Aorta (tissue), 5 donors: ENCODE measurements around the gene SNAI3. TPM values are rescaled to one million over a fixed set of nuclear protein-coding genes. Genes with fewer than 3 reads are reported as not detected.
A peak's percentile ranks its signal among the peaks of the same experiment; 100 is the strongest.

ENCODE experiments used
- ATAC-seq: fragments of 200-7000 bp; cut with Tn5 transposase; one replicate; pipeline ENCODE4 v1.9.1; 2022; ENCODE audit warnings: moderate library complexity; ENCODE audit not compliant: low FRiP score
- DNase-seq, 2 donors: peaks; one replicate each; pipeline ENCODE4 v3.0.0-alpha.2; 2020
- H3K27ac ChIP-seq, 2 donors: one replicate each; pipeline ENCODE4 v1.5.1; 2013; ENCODE audit warnings: low read length in 2 of 2, mild to moderate bottlenecking in 2 of 2, moderate library complexity in 2 of 2, control low read depth in 1 of 2, inconsistent platforms in 1 of 2, low read depth in 1 of 2
- H3K27me3 ChIP-seq, 2 donors: one replicate each; pipeline ENCODE4 v1.6.1; 2013; ENCODE audit warnings: control low read depth in 1 of 2, low read length in 1 of 2, mild to moderate bottlenecking in 1 of 2, moderate library complexity in 1 of 2; ENCODE audit not compliant: insufficient read depth in 2 of 2, control insufficient read depth in 1 of 2
- H3K36me3 ChIP-seq, 2 donors: one replicate each; pipeline ENCODE4 v1.6.1; 2013; ENCODE audit warnings: control low read depth in 1 of 2, low read length in 1 of 2, mild to moderate bottlenecking in 1 of 2; ENCODE audit not compliant: insufficient read depth in 2 of 2, control insufficient read depth in 1 of 2
- H3K4me1 ChIP-seq, 2 donors: one replicate each; pipeline ENCODE4 v1.6.1; 2013; ENCODE audit warnings: low read length in 2 of 2, control low read depth in 1 of 2, mild to moderate bottlenecking in 1 of 2, moderate library complexity in 1 of 2; ENCODE audit not compliant: insufficient read depth in 2 of 2, control insufficient read depth in 1 of 2
- H3K4me3 ChIP-seq, 2 donors: one replicate each; pipeline ENCODE4 v1.5.1; 2013; ENCODE audit warnings: low read length in 2 of 2, control low read depth in 1 of 2, mild to moderate bottlenecking in 1 of 2
- H3K9me3 ChIP-seq: one replicate; pipeline ENCODE4 v1.6.1; 2013; ENCODE audit warnings: mild to moderate bottlenecking, low read length; ENCODE audit not compliant: control insufficient read depth
- WGBS, 2 donors: extraction: QIAGEN DNeasy Blood & Tissue Kit; methylation state at CpG; one replicate each; pipeline ENCODE4 v1.1.7; 2013; 5-methylcytosine and 5-hydroxymethylcytosine counted together
- intact Hi-C, 2 donors: fragments of 100-400 bp; cut with DNase I; formaldehyde crosslinking; loops; one replicate each; pipeline versions ENCODE4 v1.14.2 to v1.15.0; 2022
- polyA plus RNA-seq, 2 donors: library from polyadenylated mRNA; stranded (reverse); fragments of 200-250 nt; gene quantifications; one replicate each; pipeline ENCODE4 v1.2.3, GENCODE V29; 2013
- total RNA-seq, 2 donors: library from RNA; stranded (reverse); fragmentation: NEBNext Ultra II Directional; extraction: Animal tissue kit (Norgen Biotek cat#: 25700); gene quantifications; one replicate each; pipeline ENCODE4 v1.2.1, GENCODE V29; 2021
- donor health status: healthy with polysubstance abuse.
- donor health status: Bipolar disorder and iron deficiency.
- donor health status: DM: no; HTN: no; CAD: no.
- donor health status: DM: no; HTN: no; CAD: no.
- donor health status: DM: yes; HTN: yes; CAD: no.

Gene SNAI3
- total and polyA plus RNA-seq, 4 donors: 0.27 to 1.6 (median 0.71) TPM; not detected in 1

DNA sequence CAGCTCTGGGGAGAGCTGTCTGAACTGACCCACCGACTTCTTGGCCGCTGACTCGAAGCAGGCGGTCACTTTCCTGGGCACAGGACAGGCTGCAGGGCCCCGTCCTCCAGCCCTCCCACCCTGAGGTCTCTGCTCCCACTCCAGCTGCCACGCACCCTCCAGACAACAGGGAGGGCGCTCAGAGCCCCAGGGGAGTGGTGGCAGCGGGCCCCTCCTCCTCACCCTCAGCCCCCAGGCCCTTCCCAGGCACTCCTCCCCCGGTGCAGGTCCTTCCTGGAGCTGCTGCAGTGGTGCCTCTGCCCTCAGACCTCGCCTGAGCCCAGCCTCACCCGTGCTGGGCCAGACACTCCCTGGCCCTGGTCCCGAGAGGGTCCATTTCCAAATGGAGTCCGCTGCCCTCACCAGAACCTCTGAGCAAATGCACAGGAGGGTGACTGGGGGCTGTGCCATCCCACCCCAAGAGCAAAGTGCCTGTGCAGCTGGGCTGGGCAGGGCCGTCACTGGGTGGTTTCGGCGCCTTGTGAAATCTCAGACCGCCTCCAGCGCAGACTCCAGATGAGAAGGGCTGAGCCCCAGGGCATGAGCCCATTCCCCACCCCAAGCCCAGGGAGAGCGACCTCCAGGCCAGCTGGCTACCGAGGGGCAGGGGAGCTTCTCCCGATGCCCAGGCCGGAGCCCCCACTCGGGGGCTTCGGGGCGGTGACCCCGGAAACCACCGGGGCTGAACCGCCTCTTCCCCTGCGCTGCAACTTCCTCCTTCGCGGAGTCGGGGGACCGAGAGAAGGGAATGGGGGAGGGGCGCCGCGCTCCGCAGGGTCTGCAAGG lies 36.2 kb downstream of the SNAI3 start:
- H3K36me3 ChIP-seq: peaks cover 0 to 2% of the 10 kb centered on the region in 2 donors
- ATAC-seq (peak; percentile 40), DNase-seq (peak; percentile 75 to 77)
- no peaks in the 10 kb centered on the region for H3K9me3 ChIP-seq
- no peaks in the 10 kb centered on the region for H3K27me3 ChIP-seq
- H3K4me3 ChIP-seq: peak overlapping the region; percentile 48 to 51
- WGBS, 2 donors: 10 to 12% methylated on average over 25 to 37 of the region's 37 CpGs
- H3K27ac ChIP-seq: no peak overlapping the region
- H3K4me1 ChIP-seq: no peaks in the 10 kb centered on the region
- intact Hi-C loops: no loop called here

DNA sequence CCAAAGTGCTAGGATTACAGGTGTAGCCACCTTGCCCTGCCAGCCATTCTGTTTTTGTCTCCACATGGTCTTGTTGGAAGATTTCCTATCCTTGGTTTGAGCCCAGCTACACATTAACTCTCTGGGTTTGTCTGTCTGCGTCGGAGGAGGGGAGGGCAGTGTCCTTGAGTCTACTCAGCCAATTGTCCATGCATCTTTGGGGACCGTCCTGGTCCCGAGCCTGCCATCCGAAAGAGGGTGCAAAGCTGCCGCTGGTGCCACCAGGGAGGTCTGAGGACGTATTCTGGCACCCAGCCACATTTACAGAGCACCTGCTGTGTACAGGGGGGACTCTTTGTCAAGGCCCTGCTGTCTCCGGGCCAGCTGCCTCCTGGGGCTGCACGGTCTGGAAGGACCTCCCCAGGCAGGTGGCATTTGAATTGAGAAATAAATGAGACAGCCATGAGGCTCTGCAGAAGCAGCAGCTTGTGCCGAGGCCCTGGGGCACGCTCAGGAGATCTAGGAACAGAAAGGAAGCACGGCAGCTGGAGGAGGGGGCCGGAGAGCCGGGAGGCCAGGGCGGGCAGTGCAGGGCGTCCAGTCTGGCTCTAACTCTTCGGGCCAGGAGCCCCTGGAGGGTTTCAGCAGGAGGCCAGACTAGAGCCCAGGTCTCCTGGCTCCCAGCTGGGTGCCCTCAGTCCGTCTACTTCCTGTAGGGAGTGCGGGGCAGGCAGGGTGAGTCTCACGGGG lies 36.9 kb downstream of the SNAI3 start:
- 82 to 90% methylated on average over 19 to 20 of the region's 20 CpGs for WGBS, 2 donors
- Histone ChIP-seq H3K4me1 (no peaks in the 10 kb centered on the region), H3K9me3 (no peaks in the 10 kb centered on the region), H3K27ac (no peak overlapping the region), H3K36me3 (no peaks in the 10 kb centered on the region), H3K4me3 (no peak overlapping the region), H3K27me3 (no peaks in the 10 kb centered on the region)
- intact Hi-C loops: no loop called here
- peak in 1 of 2 donors; percentile 50 for DNase-seq
- ATAC-seq: no peak

DNA sequence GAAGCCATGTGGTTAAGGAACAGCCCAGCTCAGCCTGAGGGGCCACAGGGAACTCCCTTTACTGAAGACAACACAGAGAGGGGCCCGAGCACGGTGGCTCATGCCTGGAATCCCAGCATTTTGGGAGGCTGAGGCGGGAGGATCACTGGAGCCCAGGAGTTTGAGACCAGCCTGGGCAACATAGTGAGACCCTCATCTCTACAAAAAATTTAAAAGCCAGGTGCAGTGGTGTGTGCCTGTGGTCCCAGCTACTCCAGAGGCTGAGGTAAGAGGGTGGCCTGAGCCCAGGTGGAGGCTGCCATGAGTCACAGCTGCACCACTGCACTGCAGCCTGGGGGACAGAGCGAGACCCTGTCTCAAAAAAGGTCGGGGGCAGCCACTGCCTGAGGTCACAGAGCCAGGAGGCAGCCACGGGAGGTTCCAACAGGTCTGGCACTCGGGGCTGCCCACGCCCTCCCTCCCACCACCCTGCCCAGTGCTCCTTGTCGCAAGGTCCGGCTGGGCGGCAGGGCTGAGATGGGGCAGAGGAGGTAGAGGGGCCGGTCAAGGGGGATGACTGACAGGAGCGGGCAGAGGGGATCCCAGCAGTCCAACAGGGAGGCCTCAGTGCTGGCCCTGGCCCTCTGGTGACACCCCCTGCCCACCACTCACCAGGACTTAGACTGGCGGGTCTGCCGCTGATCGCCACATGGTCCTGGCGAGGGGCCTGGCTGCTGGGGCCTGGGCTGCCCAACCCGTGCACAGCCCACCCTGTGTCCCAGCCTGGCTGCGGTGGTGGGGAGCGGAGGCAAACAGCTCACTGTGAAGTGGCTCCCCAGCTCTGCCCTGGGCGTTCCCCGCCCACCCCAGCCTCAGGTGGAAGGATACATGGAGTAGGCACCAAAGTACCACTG lies 38.9 kb downstream of the SNAI3 start:
- H3K27me3 ChIP-seq: no peaks in the 10 kb centered on the region
- whole genome bisulfite sequencing, 2 donors: 91 to 92% methylated on average over 20 to 22 of the region's 22 CpGs
- no peaks in the 10 kb centered on the region for H3K4me1 ChIP-seq
- ATAC-seq: no peak
- H3K27ac ChIP-seq: no peak overlapping the region
- intact Hi-C loops: no loop called here
- H3K9me3 ChIP-seq: no peaks in the 10 kb centered on the region
- H3K4me3 ChIP-seq: no peak overlapping the region
- DNase-seq: peak in 1 of 2 donors; percentile 45
- H3K36me3 ChIP-seq: no peaks in the 10 kb centered on the region

DNA sequence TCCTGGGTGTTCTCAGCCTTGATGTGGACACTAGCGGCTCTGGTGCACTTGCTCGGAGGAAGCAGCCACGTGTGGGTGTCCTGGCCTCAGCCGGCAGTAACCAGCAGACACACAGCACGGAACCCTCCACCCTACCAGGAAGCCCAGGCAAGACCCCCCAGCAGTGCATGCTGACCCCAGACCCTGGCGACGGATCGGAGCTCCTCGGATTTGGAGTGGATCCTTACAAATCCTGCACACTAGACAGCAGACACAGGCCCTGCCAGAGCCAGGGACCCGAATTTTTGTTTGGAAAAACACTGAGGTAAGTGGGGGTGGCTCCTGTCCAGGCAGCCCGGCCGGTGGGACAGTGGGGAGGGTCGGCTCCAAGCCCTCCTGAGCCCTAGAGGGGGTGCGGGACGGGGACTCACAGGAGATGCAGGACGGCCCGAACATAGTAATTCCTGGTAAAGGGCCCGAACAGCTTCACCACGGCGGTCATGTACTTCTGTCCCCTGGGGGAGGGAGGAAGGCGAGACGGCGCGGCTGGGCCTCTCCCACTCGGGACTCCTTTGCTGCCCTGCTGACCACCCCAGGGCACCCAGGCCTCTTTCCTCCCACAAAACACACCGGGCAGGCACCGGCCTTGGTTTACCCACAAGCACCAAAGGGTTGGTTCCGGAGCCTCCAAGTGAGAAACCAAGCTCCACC lies 39.8 kb downstream of the SNAI3 start:
- H3K4me3 ChIP-seq: no peak overlapping the region
- DNase-seq (peak in 1 of 2 donors; percentile 40), ATAC-seq (no peak)
- no peaks in the 10 kb centered on the region for H3K36me3 ChIP-seq
- H3K9me3 ChIP-seq: no peaks in the 10 kb centered on the region
- H3K27me3 ChIP-seq: no peaks in the 10 kb centered on the region
- intact Hi-C loops: no loop called here
- WGBS, 2 donors: 85 to 86% methylated on average over 28 of the region's 28 CpGs
- no peaks in the 10 kb centered on the region for H3K4me1 ChIP-seq
- no peak overlapping the region for H3K27ac ChIP-seq

DNA sequence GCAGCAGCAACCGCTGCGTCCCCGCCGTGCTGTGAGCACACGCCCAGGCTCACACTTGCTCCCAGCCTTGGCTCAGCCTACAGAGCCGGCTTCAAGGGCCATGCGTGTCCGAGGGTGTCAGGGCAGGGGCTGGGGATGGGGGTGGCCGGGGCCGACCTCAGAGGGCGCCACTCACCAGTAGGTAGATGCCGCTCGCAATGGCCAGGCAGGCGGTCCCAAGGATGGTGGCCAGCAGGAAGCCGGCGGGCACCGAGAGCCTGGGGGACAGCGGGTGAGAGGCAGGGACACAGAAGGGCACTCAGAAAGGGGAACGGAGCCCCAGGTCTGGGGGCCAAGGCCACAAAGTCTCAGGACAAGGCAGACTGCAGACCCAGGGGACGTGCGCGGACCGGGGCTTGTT lies 40.4 kb downstream of the SNAI3 start:
- intact Hi-C loops: no loop called here
- H3K9me3 ChIP-seq: no peaks in the 10 kb centered on the region
- no peaks in the 10 kb centered on the region for H3K27me3 ChIP-seq
- WGBS, 2 donors: 90% methylated on average over 23 of the region's 23 CpGs
- no peak overlapping the region for H3K4me3 ChIP-seq
- DNase-seq (no peak), ATAC-seq (no peak)
- H3K4me1 ChIP-seq: no peaks in the 10 kb centered on the region
- no peaks in the 10 kb centered on the region for H3K36me3 ChIP-seq
- H3K27ac ChIP-seq: no peak overlapping the region

DNA sequence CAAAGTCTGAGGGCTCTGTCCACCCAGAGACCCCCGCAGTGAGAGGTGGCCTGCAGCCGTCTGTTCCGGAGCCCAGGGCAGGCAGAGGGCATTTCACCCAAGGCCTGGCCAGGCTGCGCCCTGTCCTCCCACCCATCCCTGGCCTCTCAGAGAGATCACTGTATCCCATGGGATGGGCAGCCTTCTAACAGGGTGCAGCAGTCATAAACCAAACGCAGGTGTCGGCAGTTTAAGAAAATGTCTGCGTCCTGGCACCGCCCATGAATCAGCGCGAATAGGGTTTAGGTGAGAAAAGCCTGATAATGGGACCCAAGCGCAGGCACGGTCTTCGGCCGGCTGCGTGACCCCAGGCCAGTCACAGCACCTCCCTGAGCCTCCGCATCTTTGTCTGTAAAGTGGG lies 40.9 kb downstream of the SNAI3 start:
- no peaks in the 10 kb centered on the region for H3K36me3 ChIP-seq
- intact Hi-C loops: no loop called here
- 93 to 96% methylated on average over 16 of the region's 16 CpGs for WGBS, 2 donors

DNA sequence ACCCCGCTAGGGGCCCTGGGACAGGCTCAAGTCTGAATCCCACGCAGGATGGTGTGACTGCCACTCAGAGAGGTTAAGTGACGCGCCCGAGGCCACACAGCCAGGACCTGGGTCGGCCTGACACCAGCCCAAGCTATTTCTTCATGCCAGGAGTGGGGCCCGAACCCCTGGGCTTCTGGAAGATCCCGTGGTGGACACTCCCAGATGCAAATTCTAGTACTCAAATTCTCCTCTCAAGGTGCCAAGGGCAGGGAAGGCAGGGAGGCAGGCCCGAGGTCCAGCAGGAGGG lies 42.7 kb downstream of the SNAI3 start:
- intact Hi-C loops: no loop called here
- WGBS, 2 donors: 90% methylated on average over 7 to 9 of the region's 9 CpGs
- no peaks in the 10 kb centered on the region for H3K4me1 ChIP-seq
- H3K36me3 ChIP-seq: no peaks in the 10 kb centered on the region
- no peak overlapping the region for H3K4me3 ChIP-seq
- no peaks in the 10 kb centered on the region for H3K27me3 ChIP-seq
- ATAC-seq (no peak), DNase-seq (no peak)
- no peaks in the 10 kb centered on the region for H3K9me3 ChIP-seq
- H3K27ac ChIP-seq: no peak overlapping the region

More for the DNA sequence above, 40.9 kb downstream of the SNAI3 start:
- no peaks in the 10 kb centered on the region for H3K9me3 ChIP-seq
- no peak overlapping the region for H3K4me3 ChIP-seq
- no peak overlapping the region for H3K27ac ChIP-seq
- H3K4me1 ChIP-seq: no peaks in the 10 kb centered on the region
- ATAC-seq (no peak), DNase-seq (no peak)
- H3K27me3 ChIP-seq: no peaks in the 10 kb centered on the region

DNA sequence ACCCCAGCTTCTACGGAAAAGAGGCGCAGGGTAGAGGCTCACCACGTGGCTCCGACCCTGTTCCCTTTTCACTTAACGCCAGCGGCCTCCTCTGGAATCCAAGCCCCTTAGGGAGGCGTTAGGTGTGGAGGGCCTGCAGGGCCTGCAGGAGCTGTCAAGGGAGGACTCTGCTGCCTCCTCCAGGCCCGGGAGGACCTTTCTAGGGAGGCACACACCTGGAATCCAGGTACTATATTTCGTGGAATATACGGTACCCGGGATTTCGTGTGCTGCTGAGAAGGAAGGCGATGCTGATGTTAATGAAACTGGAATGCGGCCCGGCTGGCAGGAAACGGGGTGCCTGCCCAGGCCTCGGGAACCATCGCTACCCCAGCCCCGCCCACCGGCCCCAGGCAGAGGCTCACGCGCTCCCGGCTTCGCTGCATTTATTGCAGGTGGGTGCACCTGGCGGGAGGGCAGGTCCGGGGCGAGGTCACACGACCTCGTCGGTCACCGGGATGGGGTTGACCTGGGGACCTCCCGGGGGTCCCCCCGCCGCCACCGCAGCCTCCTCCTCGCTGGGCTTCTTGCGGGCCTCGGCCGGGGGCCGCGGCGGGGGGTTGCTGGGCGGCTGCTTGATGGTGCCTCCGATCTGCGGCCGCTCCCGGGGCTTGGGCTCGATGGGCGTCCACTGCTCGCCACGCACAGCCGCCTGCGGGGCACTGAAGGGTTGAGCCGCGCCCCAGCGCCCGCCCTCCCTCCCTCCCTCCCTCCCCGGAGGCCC lies 43.2 kb downstream of the SNAI3 start:
- H3K27ac ChIP-seq: no peak overlapping the region
- H3K4me1 ChIP-seq: no peaks in the 10 kb centered on the region
- DNase-seq: no peak
- H3K27me3 ChIP-seq: no peaks in the 10 kb centered on the region
- no peak overlapping the region for H3K4me3 ChIP-seq
- H3K36me3 ChIP-seq: no peaks in the 10 kb centered on the region
- intact Hi-C loops: no loop called here
- no peaks in the 10 kb centered on the region for H3K9me3 ChIP-seq
- WGBS, 2 donors: 85 to 89% methylated on average over 42 to 58 of the region's 58 CpGs
- ATAC-seq: no peak
